ENCODE measurements around the gene PRMT7. TPM values are rescaled to one million over a fixed set of nuclear protein-coding genes. Genes with fewer than 3 reads are reported as not detected.
A peak's percentile ranks its signal among the peaks of the same experiment; 100 is the strongest.

PRMT7 gene
- 80.6 and 85.2 TPM in 2 replicates for total RNA-seq

GRCh38 chr16:68310774-68311511 is at the start of gene PRMT7, which contains the start of gene SLC7A6OS:
Gene PRMT7, plus strand, starts transcription at chr16:68311019. Its CDS starts 4,961 bp downstream, at chr16:68315980.
Gene SLC7A6OS, minus strand, starts transcription at chr16:68310946. Its CDS starts 20 bp downstream, at chr16:68310926.
- peak within 1 kb of the TSS; percentile 98 for H3K27ac Mint-ChIP-seq
- peak within 1 kb of the TSS; percentile 99 for H3K4me3 Mint-ChIP-seq
- intact Hi-C loops (cut with micrococcal nuclease), result loop anchor here (1.0 to 10.0 kb wide), 10 partner anchors 8 to 466 kb away; partner anchors contain the start of genes CENPT, ESRP2, NFATC3 and NUTF2
- peaks cover 43% of the 10 kb centered on the region for H3K4me1 Mint-ChIP-seq (ENCODE audit: low read depth)
- H3K27me3 Mint-ChIP-seq (ENCODE audit: insufficient read depth), result no peaks in the 10 kb centered on the region
- peak; percentile 92 for DNase-seq (ENCODE audit: low spot score)
- H3K9me3 Mint-ChIP-seq, result no peaks in the 10 kb centered on the region
- peaks cover 27% of the 10 kb centered on the region for H3K36me3 Mint-ChIP-seq (ENCODE audit: low read depth)

- Mint-ChIP-seq H3K4me3 (peak overlapping the region; percentile 89), H3K4me1 (ENCODE audit: low read depth) (peaks cover 47% of the 10 kb centered on the region), H3K9me3 (no peaks in the 10 kb centered on the region), H3K27ac (peak overlapping the region; percentile 99), H3K27me3 (ENCODE audit: insufficient read depth) (no peaks in the 10 kb centered on the region), H3K36me3 (ENCODE audit: low read depth) (peaks cover 21% of the 10 kb centered on the region)
- no peak for DNase-seq (ENCODE audit: low spot score)
- intact Hi-C loops (cut with micrococcal nuclease), result loop anchor here (1.0 to 10.0 kb wide), 7 partner anchors 18 to 491 kb away; partner anchors contain the start of genes PLA2G15 and SLC7A6OS
Observed at GRCh38 chr16:68263559-68264127, 47.2 kb upstream of the PRMT7 start.

- H3K36me3 Mint-ChIP-seq (ENCODE audit: low read depth), result peaks cover 24% of the 10 kb centered on the region
- intact Hi-C loops (cut with micrococcal nuclease), result loop anchor here (1.0 to 10.0 kb wide), 8 partner anchors 11 to 490 kb away; partner anchors contain the start of genes PLA2G15 and SLC7A6OS
- DNase-seq (ENCODE audit: low spot score), result peak; percentile 85
- H3K4me3 Mint-ChIP-seq, result peak within 1 kb of the TSS; percentile 94
- H3K27me3 Mint-ChIP-seq (ENCODE audit: insufficient read depth), result no peaks in the 10 kb centered on the region
- peak within 1 kb of the TSS; percentile 99 for H3K27ac Mint-ChIP-seq
- no peaks in the 10 kb centered on the region for H3K9me3 Mint-ChIP-seq
- H3K4me1 Mint-ChIP-seq (ENCODE audit: low read depth), result peaks cover 54% of the 10 kb centered on the region
Observed at GRCh38 chr16:68264128-68265077, 46.4 kb upstream of the PRMT7 start, which contains the start of gene SLC7A6. Gene SLC7A6, plus strand, starts transcription at chr16:68264526. Its CDS starts 10,201 bp downstream, at chr16:68274727.

- Mint-ChIP-seq H3K27me3 (ENCODE audit: insufficient read depth) (no peaks in the 10 kb centered on the region), H3K27ac (peak overlapping the region; percentile 97), H3K4me1 (ENCODE audit: low read depth) (peaks cover 63% of the 10 kb centered on the region), H3K36me3 (ENCODE audit: low read depth) (peaks cover 26% of the 10 kb centered on the region), H3K9me3 (no peaks in the 10 kb centered on the region), H3K4me3 (peak overlapping the region; percentile 94)
- DNase-seq (ENCODE audit: low spot score), result no peak
- intact Hi-C loops (cut with micrococcal nuclease), result loop anchor here (1.0 to 10.0 kb wide), 4 partner anchors 10 to 490 kb away; no protein-coding TSS in a partner anchor
Observed at GRCh38 chr16:68265078-68265920, 45.5 kb upstream of the PRMT7 start.

GRCh38 chr16:68267612-68268405 is 43.0 kb upstream of the PRMT7 start:
- Mint-ChIP-seq H3K4me1 (ENCODE audit: low read depth) (peaks cover 76% of the 10 kb centered on the region), H3K4me3 (peak overlapping the region; percentile 64), H3K27ac (peak overlapping the region; percentile 55), H3K27me3 (ENCODE audit: insufficient read depth) (no peaks in the 10 kb centered on the region), H3K9me3 (no peaks in the 10 kb centered on the region), H3K36me3 (ENCODE audit: low read depth) (peaks cover 45% of the 10 kb centered on the region)
- intact Hi-C loops (cut with micrococcal nuclease), result loop anchor here (10.0 kb wide), 1 partner anchor 487 kb away; no protein-coding TSS in a partner anchor
- DNase-seq (ENCODE audit: low spot score), result no peak

- Mint-ChIP-seq H3K27ac (peak overlapping the region; percentile 85), H3K4me1 (ENCODE audit: low read depth) (peaks cover 84% of the 10 kb centered on the region), H3K9me3 (no peaks in the 10 kb centered on the region), H3K27me3 (ENCODE audit: insufficient read depth) (no peaks in the 10 kb centered on the region), H3K36me3 (ENCODE audit: low read depth) (peaks cover 62% of the 10 kb centered on the region), H3K4me3 (peak overlapping the region; percentile 72)
- no peak for DNase-seq (ENCODE audit: low spot score)
- intact Hi-C loops (cut with micrococcal nuclease), result loop anchor here (1.0 to 10.0 kb wide), 2 partner anchors 17 to 485 kb away; no protein-coding TSS in a partner anchor
Observed at GRCh38 chr16:68269793-68270192, 41.0 kb upstream of the PRMT7 start.

GRCh38 chr16:68270353-68270752 is 40.5 kb upstream of the PRMT7 start:
- H3K9me3 Mint-ChIP-seq, result no peaks in the 10 kb centered on the region
- no peaks in the 10 kb centered on the region for H3K27me3 Mint-ChIP-seq (ENCODE audit: insufficient read depth)
- H3K4me1 Mint-ChIP-seq (ENCODE audit: low read depth), result peaks cover 85% of the 10 kb centered on the region
- H3K27ac Mint-ChIP-seq, result peak overlapping the region; percentile 85
- H3K36me3 Mint-ChIP-seq (ENCODE audit: low read depth), result peaks cover 63% of the 10 kb centered on the region
- no peak for DNase-seq (ENCODE audit: low spot score)
- peak overlapping the region; percentile 34 for H3K4me3 Mint-ChIP-seq
- intact Hi-C loops (cut with micrococcal nuclease), result loop anchor here (1.0 kb wide), 1 partner anchor 16 kb away; no protein-coding TSS in a partner anchor

GRCh38 chr16:68272507-68273209 is 38.2 kb upstream of the PRMT7 start:
- H3K4me1 Mint-ChIP-seq (ENCODE audit: low read depth), result peaks cover 80% of the 10 kb centered on the region
- H3K4me3 Mint-ChIP-seq, result peak overlapping the region; percentile 56
- no peaks in the 10 kb centered on the region for H3K9me3 Mint-ChIP-seq
- intact Hi-C loops (cut with micrococcal nuclease), result no loop called here
- H3K36me3 Mint-ChIP-seq (ENCODE audit: low read depth), result peaks cover 62% of the 10 kb centered on the region
- no peaks in the 10 kb centered on the region for H3K27me3 Mint-ChIP-seq (ENCODE audit: insufficient read depth)
- H3K27ac Mint-ChIP-seq, result peak overlapping the region; percentile 89
- no peak for DNase-seq (ENCODE audit: low spot score)

- intact Hi-C loops (cut with micrococcal nuclease), result no loop called here
- H3K4me3 Mint-ChIP-seq, result peak overlapping the region; percentile 56
- H3K27me3 Mint-ChIP-seq (ENCODE audit: insufficient read depth), result no peaks in the 10 kb centered on the region
- H3K27ac Mint-ChIP-seq, result peak overlapping the region; percentile 89
- DNase-seq (ENCODE audit: low spot score), result no peak
- peaks cover 72% of the 10 kb centered on the region for H3K4me1 Mint-ChIP-seq (ENCODE audit: low read depth)
- peaks cover 56% of the 10 kb centered on the region for H3K36me3 Mint-ChIP-seq (ENCODE audit: low read depth)
- no peaks in the 10 kb centered on the region for H3K9me3 Mint-ChIP-seq
Observed at GRCh38 chr16:68273459-68273858, 37.4 kb upstream of the PRMT7 start.

GRCh38 chr16:68273896-68274295 is 36.9 kb upstream of the PRMT7 start:
- Mint-ChIP-seq H3K4me1 (ENCODE audit: low read depth) (peaks cover 70% of the 10 kb centered on the region), H3K9me3 (no peaks in the 10 kb centered on the region), H3K36me3 (ENCODE audit: low read depth) (peaks cover 56% of the 10 kb centered on the region), H3K4me3 (peak overlapping the region; percentile 63), H3K27ac (peak overlapping the region; percentile 90), H3K27me3 (ENCODE audit: insufficient read depth) (no peaks in the 10 kb centered on the region)
- intact Hi-C loops (cut with micrococcal nuclease), result no loop called here
- no peak for DNase-seq (ENCODE audit: low spot score)

Measured in activated T-helper 1 cell treated with anti-CD3 and anti-CD28 coated beads, Interleukin-12 subunit alpha, Interleukin-12 subunit beta, Interleukin-2, Interleukin-4 antibody, amounts not matched to agents 30 ng/mL and 10 ng/mL and 1 ng/mL, durations not matched to agents 14 hours and 24 hours and 36 hours (primary cell).